NCI-H2196 treated with DMSO at 0.1 percent for 48 hours (cell line): ENCODE results near the gene ZFP69.
"Not testable (repeated sequence)": the region's sequence is repeated elsewhere in the genome, so short reads cannot be mapped to it uniquely, and the experiment has no call there.

Experiments used
- DNase-seq: peaks from one replicate; lab custom pipeline; 2025; ENCODE audit not compliant: unreplicated experiment; lab: John Stamatoyannopoulos, UW

The ZFP69 gene

GRCh38 chr1:40476924-40477677 lies at the start of gene ZFP69:
Gene ZFP69 (plus strand): TSS chr1:40477290. CDS start chr1:40479362, 2,072 bp downstream.
- peak; percentile 34 for DNase-seq

GRCh38 chr1:40431385-40431784 lies 45.7 kb upstream of the ZFP69 start:
- no peak for DNase-seq

- DNase-seq = no peak
Measured at GRCh38 chr1:40432644-40433390, 44.3 kb upstream of the ZFP69 start.

- DNase-seq = no peak
Measured at GRCh38 chr1:40435471-40435870, 41.6 kb upstream of the ZFP69 start.

GRCh38 chr1:40435876-40436275 lies 41.2 kb upstream of the ZFP69 start:
- no peak for DNase-seq

- no peak for DNase-seq
Measured at GRCh38 chr1:40438391-40439015, 38.6 kb upstream of the ZFP69 start.

GRCh38 chr1:40439247-40439646 lies 37.8 kb upstream of the ZFP69 start:
- no peak for DNase-seq

- DNase-seq = peak; percentile 87
Measured at GRCh38 chr1:40449684-40450494, 27.2 kb upstream of the ZFP69 start, which contains the start of gene ZFP69B. Gene ZFP69B (plus strand): TSS chr1:40450476. CDS start chr1:40450962, 486 bp downstream.

GRCh38 chr1:40450495-40451237 lies 26.4 kb upstream of the ZFP69 start:
- DNase-seq = no peak

- DNase-seq = no peak
Measured at GRCh38 chr1:40451238-40451585, 25.9 kb upstream of the ZFP69 start.

GRCh38 chr1:40454873-40455272 lies 22.2 kb upstream of the ZFP69 start:
- no peak for DNase-seq

- DNase-seq = no peak
Measured at GRCh38 chr1:40462956-40463590, 14.0 kb upstream of the ZFP69 start.

- no peak for DNase-seq
Measured at GRCh38 chr1:40469327-40469726, 7.8 kb upstream of the ZFP69 start.

GRCh38 chr1:40475268-40475667 lies 1.8 kb upstream of the ZFP69 start:
- no peak for DNase-seq

- no peak for DNase-seq
Measured at GRCh38 chr1:40477678-40478053, 576 bp downstream of the ZFP69 start.

GRCh38 chr1:40478276-40478675 lies 1.2 kb downstream of the ZFP69 start:
- no peak for DNase-seq

GRCh38 chr1:40479156-40479555 lies 2.1 kb downstream of the ZFP69 start:
- DNase-seq = no peak

GRCh38 chr1:40495315-40495903 lies 18.3 kb downstream of the ZFP69 start:
- no peak for DNase-seq

GRCh38 chr1:40502651-40503050 lies 25.6 kb downstream of the ZFP69 start:
- not testable (repeated sequence) for DNase-seq

- DNase-seq = no peak
Measured at GRCh38 chr1:40507973-40508372, 30.9 kb downstream of the ZFP69 start.
